HG02884 (cell line): ENCODE results near the gene KRTAP6-1.

ENCODE experiments used
- ATAC-seq: cut with Tn5 transposase; IDR thresholded peaks from one replicate; pipeline ENCODE4 v1.9.1; 2021; ENCODE audit warnings: mild to moderate bottlenecking, moderate library complexity; ENCODE audit not compliant: unreplicated experiment

Gene KRTAP6-1

DNA sequence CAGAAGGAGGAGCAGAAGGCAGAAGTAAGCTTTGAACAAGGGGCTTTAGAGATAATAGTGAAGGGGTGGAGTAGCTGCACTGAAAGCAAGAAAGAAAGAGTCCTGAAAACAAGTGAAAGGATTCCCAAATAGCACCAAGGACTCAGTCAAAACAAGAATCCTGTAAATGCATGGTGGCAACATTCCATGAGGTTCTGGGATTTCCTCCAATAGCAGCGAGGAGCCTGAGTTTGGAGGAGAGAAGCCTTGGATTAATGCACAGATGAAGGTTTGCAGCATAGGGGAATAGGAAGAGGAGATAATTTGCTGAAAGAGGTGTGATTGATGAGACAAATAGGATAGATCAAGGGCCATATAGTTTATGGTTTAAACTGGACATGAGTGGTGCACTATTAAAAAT, 34.4 kb downstream of the KRTAP6-1 start:
- ATAC-seq, result no peak

DNA sequence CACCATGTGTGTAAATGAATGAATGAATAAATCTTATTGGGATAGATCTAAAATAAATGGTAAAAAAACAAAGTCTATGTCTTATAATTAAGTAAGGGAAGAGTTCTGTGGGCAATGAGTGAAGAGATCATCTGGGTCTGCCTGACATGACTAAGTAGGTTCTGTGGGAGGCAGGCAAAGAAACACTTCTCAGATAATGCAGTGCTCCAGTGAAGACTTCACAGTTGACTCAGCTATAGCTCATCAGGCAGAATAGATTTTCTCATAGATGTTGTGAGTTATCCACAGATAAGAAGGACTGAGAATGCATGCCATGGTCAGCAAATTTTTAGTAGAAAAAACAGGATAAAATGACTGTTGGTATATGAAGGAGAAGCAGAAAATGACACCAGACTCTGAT, 36.0 kb downstream of the KRTAP6-1 start:
- no peak for ATAC-seq

DNA sequence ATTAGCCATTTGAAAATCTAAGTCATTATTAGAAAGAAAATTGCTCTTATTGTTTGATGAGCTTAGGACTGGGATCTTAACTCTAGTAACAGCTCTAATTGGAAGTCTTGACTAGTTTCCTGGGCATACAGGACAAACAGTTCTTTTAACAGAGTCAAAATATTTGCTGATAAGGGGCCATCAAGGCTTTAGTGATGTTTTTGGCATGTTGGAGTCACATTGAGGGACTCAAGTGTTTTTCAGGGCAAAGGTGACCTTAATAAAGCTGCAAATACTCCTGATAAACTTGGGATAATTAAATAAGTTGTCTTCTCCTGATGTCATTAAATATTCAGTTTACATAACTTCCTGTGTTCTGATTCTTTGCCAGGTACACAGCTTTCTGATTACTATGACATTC, 46.1 kb downstream of the KRTAP6-1 start:
- ATAC-seq, result no peak

DNA sequence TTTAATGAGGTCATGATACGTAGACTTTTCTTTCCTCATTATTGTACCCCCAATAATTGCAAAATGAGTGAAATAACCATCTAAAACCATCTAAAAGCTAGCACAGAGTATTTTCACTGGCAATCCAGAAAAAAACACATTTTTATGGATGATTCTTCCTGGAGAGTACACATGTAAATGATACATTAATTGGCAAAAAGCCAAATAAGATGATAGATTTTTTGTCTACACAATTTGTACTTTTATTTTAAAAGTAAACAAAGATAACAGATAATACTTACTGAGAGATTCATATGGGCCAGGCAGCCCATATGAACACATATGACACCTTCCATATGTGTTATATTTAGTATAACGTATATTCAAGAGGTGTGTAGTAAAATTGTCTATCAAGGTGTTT, 50.1 kb downstream of the KRTAP6-1 start:
- no peak for ATAC-seq
